GM18505 (cell line): ENCODE data around the gene LGALS7.
"Not testable (repeated sequence)": the region's sequence is repeated elsewhere in the genome, so short reads cannot be mapped to it uniquely, and the experiment has no call there.

ENCODE experiments used
- ATAC-seq: cut with Tn5 transposase; IDR thresholded peaks from one replicate; pipeline ENCODE4 v1.9.1; 2021; ENCODE audit not compliant: unreplicated experiment
- POLR2A ChIP-seq: IDR thresholded peaks from 4 replicates; pipeline ENCODE4 v1.6.1; 2011; ENCODE audit warnings: borderline replicate concordance; ENCODE audit not compliant: insufficient read depth, insufficient read length; ENCODE audit errors: extremely low read depth

The LGALS7 gene

GRCh38 chr19:38773469-38774177, at the start of gene LGALS7:
Gene LGALS7 (minus strand): TSS chr19:38773517. CDS start chr19:38773492, 25 bp downstream.
- no peak for ATAC-seq
- TF ChIP-seq POLR2A, result no peak

GRCh38 chr19:38821230-38821825, 48.0 kb upstream of the LGALS7 start:
- not testable (repeated sequence) for ATAC-seq

GRCh38 chr19:38819231-38819920, 46.1 kb upstream of the LGALS7 start:
- TF ChIP-seq POLR2A, result no peak
- ATAC-seq, result no peak

- no peak for ATAC-seq
- TF ChIP-seq POLR2A, result no peak
Measured at GRCh38 chr19:38817081-38817480, 43.8 kb upstream of the LGALS7 start.

GRCh38 chr19:38816131-38816750, 42.9 kb upstream of the LGALS7 start:
- ATAC-seq, result no peak
- no peak for TF ChIP-seq POLR2A

- no peak for TF ChIP-seq POLR2A
- no peak for ATAC-seq
Measured at GRCh38 chr19:38815059-38816001, 42.0 kb upstream of the LGALS7 start.

GRCh38 chr19:38813932-38814331, 40.6 kb upstream of the LGALS7 start:
- ATAC-seq, result not testable (repeated sequence)

GRCh38 chr19:38813323-38813722, 40.0 kb upstream of the LGALS7 start:
- ATAC-seq, result no peak
- TF ChIP-seq POLR2A, result no peak

GRCh38 chr19:38812841-38813320, 39.6 kb upstream of the LGALS7 start, which contains the start of gene LGALS4:
Gene LGALS4 (minus strand): TSS chr19:38812945. CDS start chr19:38812886, 59 bp downstream.
- TF ChIP-seq POLR2A, result no peak
- ATAC-seq, result no peak

GRCh38 chr19:38812009-38812840, 38.9 kb upstream of the LGALS7 start:
- no peak for ATAC-seq
- TF ChIP-seq POLR2A, result no peak

GRCh38 chr19:38809592-38810252, 36.4 kb upstream of the LGALS7 start:
- TF ChIP-seq POLR2A, result no peak
- ATAC-seq, result no peak
